Effector CD4-positive, alpha-beta T cell (primary cell): Measurements from ENCODE around the gene TNK2.
"Not testable (repeated sequence)": the region's sequence is repeated elsewhere in the genome, so short reads cannot be mapped to it uniquely, and the experiment has no call there.

Experiments used
- DNase-seq: peaks from one replicate; pipeline ENCODE4 v3.0.0-alpha.2; 2020

TNK2 gene

DNA sequence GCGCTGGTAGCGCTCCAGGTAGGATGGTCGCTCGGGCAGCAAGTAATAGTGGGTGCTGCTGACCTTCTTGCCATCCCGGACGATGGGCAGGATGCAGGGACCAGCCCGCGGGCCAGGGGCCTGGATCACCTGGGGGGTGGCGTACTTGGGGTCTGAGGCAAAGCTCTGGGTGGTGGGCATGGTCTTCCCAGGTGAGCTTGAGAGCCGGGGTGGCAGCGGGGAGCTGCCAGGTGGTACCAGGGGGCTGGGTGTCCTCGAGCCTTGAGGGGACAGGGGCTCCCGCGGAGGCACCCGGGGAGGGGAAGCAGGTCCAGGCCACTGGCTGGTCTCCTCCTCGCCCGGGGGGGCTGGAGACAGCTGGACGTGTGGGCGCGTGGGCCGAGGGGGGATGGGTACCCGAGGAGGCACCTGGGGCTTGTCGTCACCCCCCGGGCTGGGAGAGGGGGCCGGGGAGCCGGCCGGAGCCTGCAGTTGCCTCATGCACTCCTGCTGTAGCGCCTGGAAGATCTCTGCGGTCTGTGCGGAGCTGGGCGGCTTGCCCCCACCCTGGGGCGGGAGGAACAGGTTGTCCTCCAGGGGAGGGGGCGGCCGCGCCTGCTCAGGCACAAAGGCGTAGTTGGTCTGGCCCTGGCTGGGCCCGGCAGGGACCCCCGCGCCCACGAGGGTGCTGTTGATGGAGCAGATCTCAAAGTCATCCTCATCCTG lies 40.6 kb downstream of the TNK2 start:
- DNase-seq = no peak

DNA sequence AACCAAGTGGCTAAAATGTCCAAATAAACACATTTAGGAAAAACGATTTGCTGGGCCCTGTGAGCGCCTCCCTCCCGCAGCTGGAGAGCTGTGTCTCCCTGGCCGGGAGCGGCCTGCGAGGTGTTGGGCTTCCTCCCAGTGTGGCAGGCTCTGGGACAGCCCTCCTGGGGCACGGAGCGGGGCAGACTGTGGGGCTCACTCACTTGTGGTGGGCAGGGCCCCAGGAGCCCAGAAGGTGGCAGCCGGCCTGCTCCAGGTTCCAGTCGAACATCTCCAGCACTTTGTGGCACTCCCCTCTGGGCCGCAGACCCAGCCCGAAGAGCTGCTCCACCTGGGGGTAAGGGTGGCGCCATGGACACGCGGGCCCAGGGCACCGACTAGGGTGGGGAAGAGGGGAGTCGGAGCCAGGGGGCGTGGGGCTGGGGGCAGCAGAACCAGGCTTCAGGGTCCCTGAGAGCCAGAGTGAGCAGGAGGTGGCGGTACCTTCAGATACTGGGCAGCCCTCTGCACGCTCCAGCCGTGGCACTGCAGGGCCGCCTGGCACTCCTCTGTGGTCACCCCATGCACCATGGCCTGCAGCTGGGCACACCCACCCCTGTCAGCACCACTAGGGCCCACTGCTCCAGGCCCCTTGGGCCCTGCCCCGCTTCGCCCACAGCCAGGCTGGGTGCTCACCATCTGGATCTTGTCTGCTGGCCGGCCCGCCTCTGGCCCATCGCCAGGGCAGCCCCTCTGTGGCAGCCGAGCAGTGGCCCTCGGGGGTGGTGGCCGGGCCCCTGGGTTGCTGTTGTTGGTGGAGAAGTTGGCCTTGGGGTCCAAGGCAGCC lies 41.5 kb downstream of the TNK2 start:
- DNase-seq = no peak

DNA sequence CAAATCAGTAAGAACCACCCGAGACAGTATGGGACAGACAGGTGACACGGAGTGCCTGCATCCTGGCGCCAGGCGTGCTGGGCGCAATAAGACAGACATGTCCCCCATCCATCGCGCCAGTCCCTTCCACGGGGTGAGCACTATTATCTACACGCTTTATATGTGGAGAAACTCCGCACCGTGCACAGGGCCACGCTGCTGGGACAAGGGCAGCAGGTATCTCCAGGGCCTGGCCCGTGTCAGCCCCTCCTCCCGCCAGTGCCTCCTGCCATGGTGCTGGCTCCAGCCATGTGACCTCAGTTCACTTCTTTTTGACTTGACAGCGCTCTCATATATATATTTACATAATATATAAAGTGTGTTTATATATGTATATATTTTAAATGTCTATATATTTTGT lies 42.6 kb downstream of the TNK2 start:
- no peak for DNase-seq

DNA sequence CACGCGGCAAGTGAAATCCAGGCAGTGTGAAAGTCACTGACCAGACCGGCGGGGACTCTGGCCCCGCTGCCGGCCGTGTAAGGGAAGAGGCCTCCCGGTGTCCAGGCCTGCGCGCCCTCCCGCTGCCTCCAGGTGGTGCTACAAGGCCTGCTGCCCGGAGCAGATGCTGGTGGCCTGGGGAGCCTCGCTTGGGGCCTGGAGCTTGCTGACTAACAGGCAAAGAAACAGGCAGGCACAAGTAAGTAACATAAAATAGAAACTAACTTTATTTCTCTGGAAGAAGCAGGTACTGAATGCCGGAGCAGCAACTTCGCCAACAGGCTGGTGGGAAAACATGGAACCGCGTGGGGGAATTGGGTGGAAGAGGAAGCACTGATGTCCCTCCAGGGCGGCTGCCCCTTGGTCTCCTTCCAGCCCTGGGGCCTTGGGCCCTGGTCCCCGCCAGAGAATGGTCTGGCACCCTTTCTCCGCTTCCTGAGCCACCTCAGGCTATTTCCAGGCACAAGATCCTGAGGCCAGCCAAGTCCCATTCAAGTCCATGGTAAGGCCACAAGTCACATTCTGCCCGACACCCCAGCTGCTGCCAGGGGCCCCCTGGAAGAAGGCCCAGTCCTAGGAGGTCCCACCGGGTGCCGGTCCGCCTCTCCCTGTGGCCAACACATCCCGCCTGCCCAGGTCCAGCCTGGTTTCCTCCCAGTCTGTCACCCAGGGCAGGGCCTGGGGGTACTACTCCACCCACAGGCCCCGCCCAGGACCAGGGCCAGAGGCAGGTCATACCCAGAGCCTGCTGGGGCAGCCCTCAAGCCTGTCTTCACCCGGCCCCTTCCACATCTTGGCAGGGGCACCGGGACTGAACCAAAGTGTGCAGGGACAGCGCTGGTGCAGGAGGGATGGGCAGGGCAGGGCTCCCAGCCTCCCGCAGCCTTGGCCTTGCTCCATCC lies 45.0 kb downstream of the TNK2 start:
- peak; percentile 41 for DNase-seq

DNA sequence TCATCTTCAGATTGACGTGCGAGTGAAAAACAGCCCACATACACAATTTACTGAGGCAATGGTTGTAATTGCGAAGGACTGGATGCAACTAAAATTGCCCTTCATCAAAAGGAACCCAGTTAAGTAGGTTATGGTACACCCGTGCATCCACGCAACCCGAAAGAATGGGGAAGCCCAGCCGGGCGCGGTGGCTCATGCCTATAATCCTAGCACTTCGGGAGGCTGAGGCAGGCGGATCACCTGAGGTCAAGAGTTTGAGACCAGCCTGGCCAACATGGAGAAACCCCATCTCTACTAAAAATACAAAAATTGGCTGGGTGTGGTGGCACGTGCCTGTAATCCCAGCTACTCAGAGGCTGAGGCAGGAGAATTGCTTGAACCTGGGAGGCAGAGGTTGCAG lies 46.0 kb downstream of the TNK2 start:
- DNase-seq = not testable (repeated sequence)

DNA sequence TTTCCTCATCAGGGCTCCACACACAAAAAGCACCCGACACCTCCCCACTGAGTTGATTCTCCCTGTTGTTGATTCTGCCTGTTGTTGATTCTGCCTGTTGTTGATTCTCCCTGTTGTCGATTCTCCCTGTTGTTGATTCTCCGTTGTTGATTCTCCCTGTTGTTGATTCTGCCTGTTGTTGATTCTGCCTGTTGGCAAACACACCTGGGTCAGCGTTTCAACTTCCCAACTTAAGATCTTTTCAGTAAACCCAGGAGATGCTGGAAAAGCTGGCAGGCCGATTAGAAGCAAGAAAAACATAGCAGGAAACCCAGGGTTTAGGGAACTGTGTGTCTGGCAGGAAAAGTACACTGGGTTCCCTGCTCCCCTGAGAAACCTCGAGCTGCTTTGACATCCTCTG lies 47.9 kb downstream of the TNK2 start:
- no peak for DNase-seq

DNA sequence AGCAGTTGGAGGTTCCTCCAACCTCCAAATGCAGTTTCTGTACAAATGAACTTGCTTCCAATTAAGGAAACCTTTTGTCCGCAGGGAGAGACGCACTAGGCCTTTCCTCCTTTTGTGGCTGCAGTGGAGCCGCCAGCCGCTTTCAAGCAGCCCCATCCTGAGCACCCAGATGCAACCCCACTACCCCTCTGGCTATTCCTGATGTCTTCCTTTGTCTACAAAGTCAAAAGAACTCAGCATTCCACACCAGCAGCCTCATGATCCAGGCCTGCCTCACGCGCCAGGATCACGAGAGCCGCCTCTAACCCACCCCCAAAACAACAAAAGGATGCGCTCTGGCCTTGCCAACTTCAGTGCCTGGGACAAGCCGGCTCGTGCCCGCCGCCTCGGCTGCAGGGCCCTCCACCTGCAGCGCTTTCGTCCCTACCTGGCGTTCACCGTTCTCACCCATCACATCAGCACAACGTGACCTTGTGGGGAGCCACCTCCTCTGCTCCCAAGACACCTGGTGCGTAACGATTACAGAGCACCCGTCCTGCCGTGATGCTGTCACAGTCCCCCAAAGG lies 48.4 kb downstream of the TNK2 start:
- no peak for DNase-seq

DNA sequence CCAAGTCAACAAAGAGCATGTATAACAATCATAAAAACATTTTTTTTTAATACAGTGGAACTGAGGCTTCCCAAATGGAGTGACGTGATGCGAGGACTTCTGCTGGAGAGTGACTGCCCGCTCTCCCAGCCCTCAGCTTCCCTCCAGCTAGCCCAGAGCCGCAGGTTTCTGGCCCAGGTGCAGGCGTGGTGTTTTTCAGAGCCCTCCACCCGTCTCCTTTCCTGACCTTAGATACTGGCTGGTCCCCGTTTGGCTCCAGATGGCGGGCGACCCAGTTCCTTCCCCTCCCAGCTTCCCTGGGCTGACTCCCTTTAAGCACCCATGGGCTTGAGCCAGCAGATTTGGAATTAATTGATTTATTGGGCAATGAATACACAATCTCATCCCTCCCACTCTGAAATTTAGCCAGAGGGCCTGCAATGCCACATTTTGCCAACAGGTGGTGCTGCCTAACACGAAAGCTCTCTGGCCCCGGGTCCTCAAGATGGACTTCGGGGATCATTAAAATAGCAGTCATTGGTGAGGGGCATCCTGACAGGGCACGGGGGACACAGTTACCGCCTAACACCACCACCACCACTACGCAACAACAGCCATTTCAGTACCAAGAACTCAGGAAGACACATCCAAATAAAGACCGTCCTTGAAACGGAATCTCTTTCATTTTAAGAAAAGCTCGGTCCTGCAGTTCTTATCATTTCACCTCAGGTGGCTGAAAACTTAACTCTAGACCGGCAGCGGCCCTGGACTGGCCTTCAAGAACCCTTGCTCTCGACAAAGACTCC lies 49.1 kb downstream of the TNK2 start:
- DNase-seq = peak; percentile 68

DNA sequence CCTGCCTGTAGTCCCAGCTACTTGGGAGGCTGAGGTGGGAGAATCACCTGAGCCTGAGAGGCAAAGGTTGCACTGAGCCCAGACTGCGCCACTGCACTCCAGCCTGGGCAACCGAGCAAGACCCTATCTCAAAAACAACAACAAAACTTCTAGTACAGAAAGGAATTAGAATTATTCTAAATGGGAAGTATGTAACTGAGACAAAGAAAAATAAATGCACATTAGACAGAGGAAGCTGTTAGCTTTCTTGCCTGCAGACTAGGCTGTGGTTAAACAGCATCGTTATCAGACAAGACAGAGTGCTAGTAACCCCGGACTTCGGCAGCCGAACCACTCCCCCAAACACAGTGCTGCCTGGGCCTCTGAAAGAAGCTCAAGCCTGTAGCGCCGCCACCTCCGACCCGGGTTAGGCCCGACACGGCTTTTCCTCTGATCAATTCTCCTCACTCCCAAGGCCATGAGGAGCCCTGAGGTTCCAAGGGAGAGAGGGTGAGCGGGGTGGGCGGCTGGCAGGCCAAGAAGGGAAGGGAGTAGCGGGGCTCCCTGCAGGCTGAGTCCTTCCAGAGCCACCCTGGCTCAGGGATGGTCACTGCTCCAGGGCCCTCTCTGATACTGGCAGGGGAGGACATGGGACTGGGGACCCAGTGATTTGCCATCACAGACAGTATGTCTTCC lies 51.8 kb downstream of the TNK2 start:
- no peak for DNase-seq

DNA sequence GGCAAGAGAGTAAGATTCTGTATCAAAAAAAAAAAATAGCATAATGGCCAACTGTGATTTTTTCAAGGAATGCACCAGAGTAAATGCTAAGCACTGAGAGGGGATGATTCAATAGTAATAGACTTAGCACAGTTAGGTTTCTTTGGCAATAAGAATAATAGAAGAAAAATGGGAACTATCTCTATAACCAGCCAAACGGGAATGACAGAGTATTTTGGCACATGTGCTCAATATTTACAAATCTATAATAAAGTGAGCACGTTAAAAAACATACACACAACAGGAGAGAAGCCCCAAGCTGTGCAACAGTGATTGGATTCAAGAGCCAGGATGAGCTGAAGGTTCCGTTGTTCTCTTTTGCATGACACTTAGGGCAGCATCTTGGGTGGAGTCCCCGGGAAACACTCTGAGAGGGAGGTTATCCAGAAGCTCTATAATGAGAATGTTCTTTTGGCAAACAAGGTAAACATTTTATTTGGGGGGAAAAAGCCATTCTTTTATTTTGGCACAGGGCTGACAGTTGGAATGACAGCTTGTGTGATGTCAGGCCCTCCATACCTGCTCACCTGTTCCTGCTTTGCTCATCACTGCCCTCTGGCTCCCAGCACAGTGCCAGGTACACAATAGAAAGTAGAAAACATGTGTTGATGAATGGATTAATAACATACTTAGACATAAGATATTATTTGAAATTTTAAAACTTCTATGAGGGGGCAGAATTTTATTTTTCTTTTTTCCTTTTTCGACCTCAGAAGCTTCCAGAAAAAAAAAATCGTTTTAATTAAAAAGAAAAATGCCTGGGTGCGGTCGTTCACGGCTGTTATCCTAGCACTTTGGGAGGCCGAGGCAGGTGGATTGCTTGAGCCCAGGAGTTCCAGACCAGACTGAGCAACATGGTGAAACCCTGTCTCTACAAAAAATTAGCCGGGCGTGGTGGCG lies 52.6 kb downstream of the TNK2 start:
- DNase-seq = no peak

DNA sequence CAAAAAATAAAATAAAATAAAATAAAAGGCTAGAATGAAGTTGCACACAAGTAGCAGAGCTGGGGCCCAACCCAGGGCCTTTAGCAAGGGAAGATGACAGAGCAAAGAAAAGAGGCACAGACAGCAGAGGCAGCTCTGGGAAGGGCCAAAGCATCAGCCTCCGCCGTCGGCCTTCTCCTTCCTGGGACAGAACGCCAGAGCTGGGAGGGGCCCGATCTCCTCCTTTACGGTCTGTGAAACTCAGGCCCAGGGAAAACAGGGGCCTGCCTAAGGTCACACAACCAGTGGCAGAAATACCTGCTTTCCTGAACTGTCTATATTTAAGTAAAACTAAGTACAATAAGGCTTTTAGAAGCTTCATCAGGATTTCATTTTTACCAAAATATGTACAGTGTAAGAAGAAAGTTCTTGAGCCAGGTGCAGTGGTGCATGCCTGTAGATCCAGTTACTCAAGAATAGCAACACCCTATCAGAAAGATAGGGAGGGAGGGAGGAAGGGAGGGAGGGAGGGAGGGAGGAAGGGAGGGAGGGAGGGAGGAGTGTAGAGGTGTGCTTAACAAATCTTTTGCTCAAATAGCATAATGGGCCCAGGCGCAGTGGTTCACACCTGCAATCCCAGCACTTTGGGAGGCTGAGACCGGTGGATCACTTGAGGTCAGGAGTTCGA lies 53.6 kb downstream of the TNK2 start:
- DNase-seq = no peak

DNA sequence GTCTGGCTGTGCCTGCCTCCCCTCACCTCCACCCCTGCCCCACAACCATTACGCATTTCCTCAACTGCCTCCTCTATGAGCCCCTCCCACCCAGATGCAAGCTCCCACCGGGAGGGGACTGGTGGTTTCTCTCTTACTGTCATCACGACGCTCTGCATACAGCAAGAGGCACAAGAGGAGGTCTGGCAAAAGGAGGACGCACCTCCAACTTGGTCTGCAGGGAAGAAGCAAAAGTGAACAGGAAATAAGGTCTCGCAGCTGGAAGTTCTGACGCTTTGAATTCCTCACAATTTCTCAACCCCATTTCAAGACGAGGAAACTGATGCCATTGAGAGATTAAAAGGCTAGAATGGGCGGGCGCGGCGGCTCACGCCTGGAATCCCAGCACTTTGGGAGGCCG lies 54.4 kb downstream of the TNK2 start:
- no peak for DNase-seq

DNA sequence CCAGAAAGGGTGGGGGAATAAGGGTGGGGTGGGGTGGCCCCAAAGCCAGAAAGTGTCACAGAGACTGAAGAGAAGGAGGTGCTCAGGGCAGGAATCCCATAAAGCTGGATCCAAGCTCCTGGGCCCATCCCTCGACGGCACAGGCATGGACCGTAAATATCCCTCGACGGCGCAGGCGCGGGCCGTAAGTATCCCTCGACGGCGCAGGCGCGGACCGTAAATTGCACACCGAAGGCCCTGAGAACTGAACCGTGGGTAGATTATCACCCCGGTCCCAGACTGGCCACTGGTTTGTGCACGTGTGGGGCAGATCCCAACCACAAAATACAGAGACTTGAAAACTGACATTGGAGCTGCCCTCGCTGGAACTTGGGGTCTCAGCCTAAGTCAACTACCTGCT lies 55.3 kb downstream of the TNK2 start:
- DNase-seq = no peak

DNA sequence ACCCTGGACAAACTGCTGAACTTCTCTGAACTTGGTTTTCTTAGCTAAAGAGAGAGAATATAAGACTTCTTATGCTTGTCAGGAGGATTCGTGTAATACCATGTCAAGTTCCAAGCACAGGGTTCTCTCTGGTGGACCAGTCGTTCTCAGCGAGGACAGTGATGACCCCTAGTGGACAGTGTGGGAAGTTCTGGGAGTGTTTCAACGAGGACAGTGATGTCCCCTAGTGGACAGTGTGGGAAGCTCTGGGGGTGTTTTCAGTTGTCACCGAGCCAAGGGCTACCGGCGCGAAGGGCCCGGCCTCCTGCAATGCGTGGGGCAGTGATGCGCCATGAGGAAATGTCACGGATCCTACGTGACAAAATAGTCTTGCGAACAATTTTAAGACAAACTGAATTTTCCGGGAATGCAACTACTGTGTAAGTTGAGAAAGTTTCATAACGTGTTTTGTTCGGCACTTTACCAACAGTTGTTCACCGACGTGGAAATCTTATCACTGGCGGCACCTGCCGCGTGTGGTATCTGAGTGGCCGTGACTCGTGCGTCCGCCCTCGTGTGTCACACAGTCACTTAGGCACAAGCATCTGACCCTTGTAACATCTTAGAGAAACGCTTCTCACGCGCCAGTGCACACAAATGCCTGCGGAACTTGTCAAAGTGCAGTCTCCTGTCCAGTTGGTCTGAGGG lies 57.4 kb downstream of the TNK2 start:
- DNase-seq = peak; percentile 84

DNA sequence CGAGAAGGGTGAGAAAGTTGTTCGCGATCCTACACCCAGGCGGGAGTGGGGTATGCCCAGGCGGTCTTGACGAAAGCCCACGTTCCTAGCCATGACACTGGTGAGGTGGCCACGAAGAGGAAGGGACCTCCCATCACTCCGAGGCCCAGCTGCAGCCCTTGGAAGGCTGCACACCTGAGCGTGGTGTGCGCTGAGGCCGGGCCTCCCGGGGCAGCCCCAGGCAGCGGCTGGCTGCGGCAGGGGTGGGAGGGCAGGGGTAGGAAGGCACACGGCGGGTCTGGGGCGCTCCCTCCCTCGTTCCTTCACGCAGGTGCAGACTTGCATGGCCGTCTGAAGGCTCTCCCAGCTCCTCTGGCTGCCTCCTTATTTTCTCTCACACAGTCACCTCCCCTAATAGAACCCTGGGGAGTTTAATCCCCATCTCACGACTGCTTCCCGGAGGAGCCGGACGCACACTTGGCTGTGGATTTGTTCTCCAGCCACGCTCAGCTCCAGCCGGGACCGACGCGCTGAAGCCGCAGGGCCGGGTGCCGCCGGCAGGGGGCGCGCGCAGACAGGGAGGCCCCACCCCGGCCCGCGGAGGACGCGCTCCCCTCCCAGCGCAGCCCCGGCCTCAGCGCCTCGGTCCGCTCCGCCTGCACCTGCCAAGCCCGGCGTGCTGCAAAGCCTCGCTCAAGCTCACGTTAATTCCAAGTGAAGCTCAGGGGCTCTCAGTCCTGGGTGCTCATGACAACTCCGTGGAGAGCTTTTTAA lies 58.9 kb downstream of the TNK2 start:
- no peak for DNase-seq

DNA sequence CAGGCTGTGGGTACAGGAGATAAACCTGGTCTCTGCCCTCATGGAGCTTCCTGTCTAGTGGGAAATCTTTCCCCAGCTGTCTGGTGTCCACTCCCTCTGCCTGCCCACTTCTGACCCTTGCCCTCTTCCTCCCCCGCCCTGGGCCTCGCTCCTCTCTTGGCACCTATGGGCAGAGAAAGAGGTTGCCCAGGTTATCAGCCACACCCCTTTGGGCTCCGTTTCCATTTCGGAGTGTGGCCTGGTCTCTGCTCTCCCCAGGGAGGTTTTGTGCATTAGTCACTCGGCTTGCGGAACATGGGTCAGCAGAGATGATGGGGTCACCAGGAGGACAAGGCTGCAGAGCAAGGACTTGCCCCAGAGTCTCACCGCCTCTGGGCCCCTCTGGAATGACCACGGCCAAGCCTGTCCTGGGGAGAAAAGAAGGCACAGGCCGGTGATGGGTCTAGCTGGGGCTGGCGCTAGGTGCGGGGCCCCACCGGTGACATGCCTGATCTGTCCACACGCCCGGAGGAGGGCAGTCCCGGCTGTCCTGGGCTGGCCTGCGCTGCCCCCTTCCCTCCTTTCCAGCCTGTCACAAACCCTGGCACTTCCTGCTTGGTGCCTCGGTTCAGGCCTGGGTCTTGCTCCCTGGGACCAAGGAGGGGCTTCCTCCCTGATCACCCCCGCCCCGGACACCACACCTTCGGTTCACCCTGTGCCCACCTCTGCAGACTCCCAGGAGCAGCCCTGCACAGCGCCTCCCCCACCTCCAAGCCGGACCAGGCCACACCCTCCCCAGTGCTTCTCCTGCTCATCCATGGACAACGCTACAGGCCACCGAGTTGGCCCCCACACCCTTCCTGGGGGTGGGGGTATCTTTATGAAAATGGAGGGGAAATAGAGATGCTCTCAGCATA lies 61.0 kb downstream of the TNK2 start:
- no peak for DNase-seq

DNA sequence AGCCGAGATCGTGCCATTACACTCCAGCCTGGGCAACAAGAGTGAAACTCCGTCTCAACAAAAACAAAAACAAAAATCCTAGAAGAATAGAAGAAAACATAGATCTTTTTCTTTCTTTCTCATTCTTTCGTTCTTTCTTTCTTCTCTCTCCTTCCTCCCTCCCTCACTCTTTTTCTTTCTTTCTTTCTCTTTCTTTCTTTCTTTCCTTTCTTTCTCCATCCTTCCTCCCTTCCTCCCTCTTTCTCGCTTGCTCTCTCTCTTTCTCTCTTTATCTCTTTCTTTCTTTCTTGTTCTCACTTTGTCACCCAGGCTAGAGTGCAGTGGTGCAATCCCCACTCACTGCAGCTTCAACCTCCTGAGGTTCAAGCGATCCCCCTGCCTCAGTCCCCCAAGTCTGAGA lies 62.9 kb downstream of the TNK2 start:
- no peak for DNase-seq
